ENCODE measurements around the gene SCGB2B2.

The SCGB2B2 gene

DNA sequence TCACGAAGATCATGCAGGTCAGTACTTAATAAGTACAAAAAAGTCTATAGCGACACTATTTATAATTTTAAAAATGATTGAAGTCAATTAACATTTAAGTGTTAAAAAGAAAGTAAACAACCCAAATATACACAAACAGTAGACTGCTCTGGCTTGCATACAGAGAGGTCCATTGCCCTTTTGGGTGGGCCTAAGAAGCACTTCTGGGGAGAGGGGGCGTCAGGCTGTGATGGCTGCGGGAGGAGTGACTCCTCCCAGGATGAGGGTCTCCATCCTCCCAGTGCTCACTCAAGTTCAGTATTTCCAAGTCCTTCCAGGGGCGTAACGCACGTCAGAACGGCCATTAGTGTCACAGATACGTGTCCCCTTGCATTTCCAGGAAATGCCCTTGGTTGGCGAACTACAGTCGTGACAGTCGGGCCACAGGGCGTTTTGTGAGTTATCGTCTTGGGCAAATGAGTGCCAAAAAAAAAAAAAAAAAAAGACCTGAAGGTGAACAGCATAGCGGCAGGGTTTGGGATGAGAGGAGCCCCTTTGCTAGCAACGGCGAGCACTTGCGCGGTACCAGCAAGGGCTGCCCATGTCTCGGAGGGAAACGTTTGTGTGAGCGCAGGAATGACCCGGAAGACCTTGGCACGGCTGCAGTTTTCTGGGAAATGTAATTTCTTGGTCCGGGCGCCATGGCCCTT lies at the start of gene SCGB2B2 (continued):
- TF ChIP-seq, protein P1, sequence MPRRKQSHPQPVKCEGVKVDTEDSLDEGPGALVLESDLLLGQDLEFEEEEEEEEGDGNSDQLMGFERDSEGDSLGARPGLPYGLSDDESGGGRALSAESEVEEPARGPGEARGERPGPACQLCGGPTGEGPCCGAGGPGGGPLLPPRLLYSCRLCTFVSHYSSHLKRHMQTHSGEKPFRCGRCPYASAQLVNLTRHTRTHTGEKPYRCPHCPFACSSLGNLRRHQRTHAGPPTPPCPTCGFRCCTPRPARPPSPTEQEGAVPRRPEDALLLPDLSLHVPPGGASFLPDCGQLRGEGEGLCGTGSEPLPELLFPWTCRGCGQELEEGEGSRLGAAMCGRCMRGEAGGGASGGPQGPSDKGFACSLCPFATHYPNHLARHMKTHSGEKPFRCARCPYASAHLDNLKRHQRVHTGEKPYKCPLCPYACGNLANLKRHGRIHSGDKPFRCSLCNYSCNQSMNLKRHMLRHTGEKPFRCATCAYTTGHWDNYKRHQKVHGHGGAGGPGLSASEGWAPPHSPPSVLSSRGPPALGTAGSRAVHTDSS (tag by site-specific recombination; IDR thresholded peaks at IDR 0.05) = no peak
- no peak for TF ChIP-seq ZNF214 (tag by site-specific recombination; IDR thresholded peaks at IDR 0.05; ENCODE audit: borderline replicate concordance)
- TF ChIP-seq ZNF585B (tag by site-specific recombination; IDR thresholded peaks at IDR 0.05) = no peak
- peak; percentile 64; the same call in 1 of the 2 replicates for TF ChIP-seq ZBTB1 (tag by site-specific recombination; IDR thresholded peaks at IDR 0.05)
- TF ChIP-seq SETDB1 (IDR thresholded peaks at IDR 0.05; ENCODE audit: insufficient read length, low read length) = peak; percentile 89
- no peak for TF ChIP-seq ZNF335 (tag by site-specific recombination; conservative IDR thresholded peaks at IDR 0.05)
- peak; percentile 99 for TF ChIP-seq ZNF324 (tag by site-specific recombination; IDR thresholded peaks at IDR 0.05)
- peak; percentile 98 for TF ChIP-seq KLF7 (tag by site-specific recombination; IDR thresholded peaks at IDR 0.05; ENCODE audit: borderline replicate concordance)
- no peak for TF ChIP-seq ZNF529 (tag by site-specific recombination; IDR thresholded peaks at IDR 0.05; ENCODE audit: insufficient replicate concordance)
- TF ChIP-seq ZNF664 (tag by site-specific recombination; IDR thresholded peaks at IDR 0.05) = peak; percentile 91
- no peak; the same call in 1 of the 2 replicates for TF ChIP-seq ZNF169 (tag by site-specific recombination; IDR thresholded peaks at IDR 0.05)
- peak; percentile 79 for TF ChIP-seq KLF1 (tag by site-specific recombination; IDR thresholded peaks at IDR 0.05)
- TF ChIP-seq, protein P2, sequence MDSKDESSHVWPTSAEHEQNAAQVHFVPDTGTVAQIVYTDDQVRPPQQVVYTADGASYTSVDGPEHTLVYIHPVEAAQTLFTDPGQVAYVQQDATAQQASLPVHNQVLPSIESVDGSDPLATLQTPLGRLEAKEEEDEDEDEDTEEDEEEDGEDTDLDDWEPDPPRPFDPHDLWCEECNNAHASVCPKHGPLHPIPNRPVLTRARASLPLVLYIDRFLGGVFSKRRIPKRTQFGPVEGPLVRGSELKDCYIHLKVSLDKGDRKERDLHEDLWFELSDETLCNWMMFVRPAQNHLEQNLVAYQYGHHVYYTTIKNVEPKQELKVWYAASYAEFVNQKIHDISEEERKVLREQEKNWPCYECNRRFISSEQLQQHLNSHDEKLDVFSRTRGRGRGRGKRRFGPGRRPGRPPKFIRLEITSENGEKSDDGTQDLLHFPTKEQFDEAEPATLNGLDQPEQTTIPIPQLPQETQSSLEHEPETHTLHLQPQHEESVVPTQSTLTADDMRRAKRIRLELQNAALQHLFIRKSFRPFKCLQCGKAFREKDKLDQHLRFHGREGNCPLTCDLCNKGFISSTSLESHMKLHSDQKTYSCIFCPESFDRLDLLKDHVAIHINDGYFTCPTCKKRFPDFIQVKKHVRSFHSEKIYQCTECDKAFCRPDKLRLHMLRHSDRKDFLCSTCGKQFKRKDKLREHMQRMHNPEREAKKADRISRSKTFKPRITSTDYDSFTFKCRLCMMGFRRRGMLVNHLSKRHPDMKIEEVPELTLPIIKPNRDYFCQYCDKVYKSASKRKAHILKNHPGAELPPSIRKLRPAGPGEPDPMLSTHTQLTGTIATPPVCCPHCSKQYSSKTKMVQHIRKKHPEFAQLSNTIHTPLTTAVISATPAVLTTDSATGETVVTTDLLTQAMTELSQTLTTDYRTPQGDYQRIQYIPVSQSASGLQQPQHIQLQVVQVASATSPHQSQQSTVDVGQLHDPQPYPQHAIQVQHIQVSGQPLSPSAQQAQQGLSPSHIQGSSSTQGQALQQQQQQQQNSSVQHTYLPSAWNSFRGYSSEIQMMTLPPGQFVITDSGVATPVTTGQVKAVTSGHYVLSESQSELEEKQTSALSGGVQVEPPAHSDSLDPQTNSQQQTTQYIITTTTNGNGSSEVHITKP (tag by site-specific recombination; IDR thresholded peaks at IDR 0.05) = peak; percentile 89
- TF ChIP-seq ZNF202 (tag by site-specific recombination; IDR thresholded peaks at IDR 0.05; ENCODE audit: borderline replicate concordance) = no peak
- TF ChIP-seq GLIS1 (tag by site-specific recombination; IDR thresholded peaks at IDR 0.05) = no peak
- TF ChIP-seq, protein P3, sequence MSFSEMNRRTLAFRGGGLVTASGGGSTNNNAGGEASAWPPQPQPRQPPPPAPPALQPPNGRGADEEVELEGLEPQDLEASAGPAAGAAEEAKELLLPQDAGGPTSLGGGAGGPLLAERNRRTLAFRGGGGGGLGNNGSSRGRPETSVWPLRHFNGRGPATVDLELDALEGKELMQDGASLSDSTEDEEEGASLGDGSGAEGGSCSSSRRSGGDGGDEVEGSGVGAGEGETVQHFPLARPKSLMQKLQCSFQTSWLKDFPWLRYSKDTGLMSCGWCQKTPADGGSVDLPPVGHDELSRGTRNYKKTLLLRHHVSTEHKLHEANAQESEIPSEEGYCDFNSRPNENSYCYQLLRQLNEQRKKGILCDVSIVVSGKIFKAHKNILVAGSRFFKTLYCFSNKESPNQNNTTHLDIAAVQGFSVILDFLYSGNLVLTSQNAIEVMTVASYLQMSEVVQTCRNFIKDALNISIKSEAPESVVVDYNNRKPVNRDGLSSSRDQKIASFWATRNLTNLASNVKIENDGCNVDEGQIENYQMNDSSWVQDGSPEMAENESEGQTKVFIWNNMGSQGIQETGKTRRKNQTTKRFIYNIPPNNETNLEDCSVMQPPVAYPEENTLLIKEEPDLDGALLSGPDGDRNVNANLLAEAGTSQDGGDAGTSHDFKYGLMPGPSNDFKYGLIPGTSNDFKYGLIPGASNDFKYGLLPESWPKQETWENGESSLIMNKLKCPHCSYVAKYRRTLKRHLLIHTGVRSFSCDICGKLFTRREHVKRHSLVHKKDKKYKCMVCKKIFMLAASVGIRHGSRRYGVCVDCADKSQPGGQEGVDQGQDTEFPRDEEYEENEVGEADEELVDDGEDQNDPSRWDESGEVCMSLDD (tag by site-specific recombination; IDR thresholded peaks at IDR 0.05) = peak; percentile 75
- TF ChIP-seq ZBTB21 (tag by site-specific recombination; IDR thresholded peaks at IDR 0.05) = peak; percentile 98
- TF ChIP-seq ZNF549 (tag by site-specific recombination; IDR thresholded peaks at IDR 0.05) = no peak
- TF ChIP-seq, protein P4, sequence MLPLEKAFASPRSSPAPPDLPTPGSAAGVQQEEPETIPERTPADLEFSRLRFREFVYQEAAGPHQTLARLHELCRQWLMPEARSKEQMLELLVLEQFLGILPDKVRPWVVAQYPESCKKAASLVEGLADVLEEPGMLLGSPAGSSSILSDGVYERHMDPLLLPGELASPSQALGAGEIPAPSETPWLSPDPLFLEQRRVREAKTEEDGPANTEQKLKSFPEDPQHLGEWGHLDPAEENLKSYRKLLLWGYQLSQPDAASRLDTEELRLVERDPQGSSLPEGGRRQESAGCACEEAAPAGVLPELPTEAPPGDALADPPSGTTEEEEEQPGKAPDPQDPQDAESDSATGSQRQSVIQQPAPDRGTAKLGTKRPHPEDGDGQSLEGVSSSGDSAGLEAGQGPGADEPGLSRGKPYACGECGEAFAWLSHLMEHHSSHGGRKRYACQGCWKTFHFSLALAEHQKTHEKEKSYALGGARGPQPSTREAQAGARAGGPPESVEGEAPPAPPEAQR (tag by site-specific recombination; IDR thresholded peaks at IDR 0.05) = peak; percentile 97
- TF ChIP-seq, protein P5, sequence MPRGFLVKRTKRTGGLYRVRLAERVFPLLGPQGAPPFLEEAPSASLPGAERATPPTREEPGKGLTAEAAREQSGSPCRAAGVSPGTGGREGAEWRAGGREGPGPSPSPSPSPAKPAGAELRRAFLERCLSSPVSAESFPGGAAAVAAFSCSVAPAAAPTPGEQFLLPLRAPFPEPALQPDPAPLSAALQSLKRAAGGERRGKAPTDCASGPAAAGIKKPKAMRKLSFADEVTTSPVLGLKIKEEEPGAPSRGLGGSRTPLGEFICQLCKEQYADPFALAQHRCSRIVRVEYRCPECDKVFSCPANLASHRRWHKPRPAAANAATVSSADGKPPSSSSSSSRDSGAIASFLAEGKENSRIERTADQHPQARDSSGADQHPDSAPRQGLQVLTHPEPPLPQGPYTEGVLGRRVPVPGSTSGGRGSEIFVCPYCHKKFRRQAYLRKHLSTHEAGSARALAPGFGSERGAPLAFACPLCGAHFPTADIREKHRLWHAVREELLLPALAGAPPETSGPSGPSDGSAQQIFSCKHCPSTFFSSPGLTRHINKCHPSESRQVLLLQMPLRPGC (tag by site-specific recombination; IDR thresholded peaks at IDR 0.05) = peak; percentile 82
- no peak for TF ChIP-seq ZNF571 (tag by site-specific recombination; IDR thresholded peaks at IDR 0.05)
- TF ChIP-seq, protein P6, sequence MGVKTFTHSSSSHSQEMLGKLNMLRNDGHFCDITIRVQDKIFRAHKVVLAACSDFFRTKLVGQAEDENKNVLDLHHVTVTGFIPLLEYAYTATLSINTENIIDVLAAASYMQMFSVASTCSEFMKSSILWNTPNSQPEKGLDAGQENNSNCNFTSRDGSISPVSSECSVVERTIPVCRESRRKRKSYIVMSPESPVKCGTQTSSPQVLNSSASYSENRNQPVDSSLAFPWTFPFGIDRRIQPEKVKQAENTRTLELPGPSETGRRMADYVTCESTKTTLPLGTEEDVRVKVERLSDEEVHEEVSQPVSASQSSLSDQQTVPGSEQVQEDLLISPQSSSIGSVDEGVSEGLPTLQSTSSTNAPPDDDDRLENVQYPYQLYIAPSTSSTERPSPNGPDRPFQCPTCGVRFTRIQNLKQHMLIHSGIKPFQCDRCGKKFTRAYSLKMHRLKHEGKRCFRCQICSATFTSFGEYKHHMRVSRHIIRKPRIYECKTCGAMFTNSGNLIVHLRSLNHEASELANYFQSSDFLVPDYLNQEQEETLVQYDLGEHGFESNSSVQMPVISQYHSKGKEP (tag by site-specific recombination; IDR thresholded peaks at IDR 0.05) = peak; percentile 78
- TF ChIP-seq ZNF10 (tag by site-specific recombination; IDR thresholded peaks at IDR 0.05) = no peak
- TF ChIP-seq MEIS1 (CRISPR knock-in tag; IDR thresholded peaks at IDR 0.05; ENCODE audit: borderline replicate concordance) = no peak
- TF ChIP-seq ZNF830 (tag by site-specific recombination; IDR thresholded peaks at IDR 0.05; ENCODE audit: low read depth) = no peak
- no peak for TF ChIP-seq ZNF423 (tag by site-specific recombination; IDR thresholded peaks at IDR 0.05)
- TF ChIP-seq ZSCAN30 (tag by site-specific recombination; IDR thresholded peaks at IDR 0.05) = peak; percentile 90

Measured in HEK293 (cell line).